Measurements from ENCODE around the gene TDRD9.
A peak's percentile ranks its signal among the peaks of the same experiment; 100 is the strongest.

Gene TDRD9

DNA sequence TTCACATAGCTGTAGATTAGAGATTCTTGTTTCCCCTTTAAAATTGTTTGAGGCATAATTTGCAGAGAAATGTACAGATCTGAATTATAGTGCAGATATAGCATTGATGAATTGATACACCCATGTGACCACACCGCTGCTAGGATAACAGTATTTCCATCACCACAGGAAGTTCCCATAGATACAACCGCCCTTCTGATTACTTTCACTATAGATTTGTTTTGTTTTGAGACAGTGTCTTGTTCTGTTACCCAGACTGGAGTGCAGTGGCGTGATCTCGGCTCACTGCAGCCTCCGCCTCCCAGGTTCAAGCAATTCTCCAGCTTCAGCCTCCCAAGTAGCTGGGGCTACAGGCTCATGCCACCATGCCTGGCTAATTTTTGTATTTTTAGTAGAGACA lies 148.5 kb downstream of the TDRD9 start:
- no peak for DNase-seq (ENCODE audit: low spot score)
- in situ Hi-C loops (cut with MboI; ENCODE audit: low pct_unique_long_range_greater_than_20kb, low sequenced_read_pairs, unreplicated experiment), result no loop called here
- TF ChIP-seq, protein P1, sequence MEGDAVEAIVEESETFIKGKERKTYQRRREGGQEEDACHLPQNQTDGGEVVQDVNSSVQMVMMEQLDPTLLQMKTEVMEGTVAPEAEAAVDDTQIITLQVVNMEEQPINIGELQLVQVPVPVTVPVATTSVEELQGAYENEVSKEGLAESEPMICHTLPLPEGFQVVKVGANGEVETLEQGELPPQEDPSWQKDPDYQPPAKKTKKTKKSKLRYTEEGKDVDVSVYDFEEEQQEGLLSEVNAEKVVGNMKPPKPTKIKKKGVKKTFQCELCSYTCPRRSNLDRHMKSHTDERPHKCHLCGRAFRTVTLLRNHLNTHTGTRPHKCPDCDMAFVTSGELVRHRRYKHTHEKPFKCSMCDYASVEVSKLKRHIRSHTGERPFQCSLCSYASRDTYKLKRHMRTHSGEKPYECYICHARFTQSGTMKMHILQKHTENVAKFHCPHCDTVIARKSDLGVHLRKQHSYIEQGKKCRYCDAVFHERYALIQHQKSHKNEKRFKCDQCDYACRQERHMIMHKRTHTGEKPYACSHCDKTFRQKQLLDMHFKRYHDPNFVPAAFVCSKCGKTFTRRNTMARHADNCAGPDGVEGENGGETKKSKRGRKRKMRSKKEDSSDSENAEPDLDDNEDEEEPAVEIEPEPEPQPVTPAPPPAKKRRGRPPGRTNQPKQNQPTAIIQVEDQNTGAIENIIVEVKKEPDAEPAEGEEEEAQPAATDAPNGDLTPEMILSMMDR (IDR thresholded peaks at IDR 0.05; ENCODE audit: extremely low read depth, insufficient read depth, missing control alignments), result no peak

DNA sequence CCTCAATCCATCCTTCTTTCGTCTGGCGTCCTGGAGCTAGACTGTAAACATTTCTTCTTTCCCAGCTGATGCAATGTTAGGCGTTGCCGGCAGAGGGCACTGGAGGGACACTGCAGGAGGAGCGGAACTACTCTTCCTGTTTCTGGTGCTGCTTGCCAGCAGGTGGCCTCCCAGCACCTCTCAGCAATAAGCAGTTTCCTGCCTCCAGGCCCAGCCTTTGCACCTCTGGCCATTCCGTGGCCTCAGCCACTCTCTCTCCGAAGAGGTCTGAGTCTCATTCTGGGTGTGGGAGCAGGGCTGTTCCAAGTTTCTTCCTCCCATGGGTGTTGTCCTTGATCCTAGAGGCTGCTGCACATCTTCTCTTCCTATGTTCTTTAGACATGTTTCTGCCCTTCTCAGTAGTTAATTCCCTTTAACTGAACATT lies 149.8 kb downstream of the TDRD9 start:
- peak; percentile 95 for DNase-seq (ENCODE audit: low spot score)
- TF ChIP-seq, protein P1 (IDR thresholded peaks at IDR 0.05; ENCODE audit: extremely low read depth, insufficient read depth, missing control alignments), result peak; percentile 100
- in situ Hi-C loops (cut with MboI; ENCODE audit: low pct_unique_long_range_greater_than_20kb, low sequenced_read_pairs, unreplicated experiment), result no loop called here

DNA sequence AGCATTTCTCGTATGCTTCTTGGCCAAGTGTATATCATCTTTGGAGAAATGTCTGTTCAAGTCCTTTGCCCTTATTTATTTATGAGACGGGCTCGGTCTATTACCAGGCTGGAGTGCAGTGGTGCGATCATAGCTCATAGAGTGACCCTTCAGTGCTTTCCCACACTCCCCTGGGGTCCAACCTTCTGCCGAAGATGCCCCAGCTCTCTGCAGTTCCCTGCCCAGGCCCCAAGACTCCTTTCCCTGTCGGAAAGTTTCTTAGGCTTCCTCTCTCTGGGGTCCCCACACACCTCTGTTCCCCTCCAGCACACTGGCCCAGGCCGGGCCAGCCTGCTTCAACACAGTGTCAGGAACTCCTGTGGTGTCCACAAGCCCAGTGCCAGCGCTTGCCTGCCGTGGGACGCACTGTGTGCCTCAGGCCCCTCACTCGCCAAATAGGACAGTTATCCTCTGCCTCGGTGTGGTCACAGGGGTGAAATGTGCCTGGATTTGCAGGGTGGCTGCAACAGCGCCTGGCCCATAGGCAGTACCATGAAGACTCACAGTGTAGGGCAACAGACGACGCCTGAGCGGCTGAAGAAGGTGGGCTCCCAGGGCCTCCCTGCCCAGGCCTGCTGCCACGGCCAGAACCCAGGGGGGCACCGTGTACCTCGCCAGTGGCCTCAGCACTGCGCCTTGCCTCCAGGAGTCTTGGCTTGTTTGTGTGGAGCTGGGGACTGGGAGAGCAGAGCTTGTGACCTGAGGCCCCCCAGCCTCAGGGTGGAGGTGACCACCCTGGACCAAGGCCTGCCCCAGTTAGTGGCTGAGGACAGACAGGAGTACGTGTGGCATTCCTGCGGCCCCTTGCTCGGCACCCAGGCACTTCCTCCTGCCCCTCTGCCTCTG lies 152.4 kb downstream of the TDRD9 start:
- DNase-seq (ENCODE audit: low spot score), result no peak
- in situ Hi-C loops (cut with MboI; ENCODE audit: low pct_unique_long_range_greater_than_20kb, low sequenced_read_pairs, unreplicated experiment), result no loop called here

DNA sequence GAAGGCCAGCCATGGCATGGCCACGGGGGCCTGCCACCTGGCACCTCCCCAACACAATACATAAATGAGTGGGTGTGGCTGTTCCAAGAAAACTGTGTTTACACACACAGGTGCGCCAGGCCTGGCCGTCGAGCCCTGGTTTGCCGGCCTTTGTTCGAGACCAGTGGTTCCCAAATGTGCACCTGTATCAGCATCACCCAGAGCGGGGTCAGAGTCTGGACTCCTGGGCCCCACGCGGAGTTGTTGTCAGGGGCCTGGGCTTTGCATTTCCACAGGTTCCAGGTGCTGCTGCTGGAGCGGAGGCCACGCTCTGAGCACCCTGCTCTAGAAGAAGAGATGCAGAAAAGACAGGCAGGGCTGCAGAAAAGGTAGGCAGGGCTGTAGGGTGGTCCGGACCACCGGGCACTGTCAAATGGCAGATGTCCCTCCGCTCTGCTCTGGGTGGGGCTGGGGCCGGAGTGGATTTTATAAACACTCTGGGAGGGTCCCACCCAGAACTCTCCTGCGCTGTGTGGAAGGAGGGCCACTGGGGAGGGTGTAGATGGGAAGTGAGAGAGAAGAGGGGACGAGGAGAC lies 153.1 kb downstream of the TDRD9 start:
- in situ Hi-C loops (cut with MboI; ENCODE audit: low pct_unique_long_range_greater_than_20kb, low sequenced_read_pairs, unreplicated experiment), result no loop called here
- DNase-seq (ENCODE audit: low spot score), result no peak
- TF ChIP-seq, protein P1 (IDR thresholded peaks at IDR 0.05; ENCODE audit: extremely low read depth, insufficient read depth, missing control alignments), result no peak

More for the DNA sequence above, 152.4 kb downstream of the TDRD9 start:
- TF ChIP-seq, protein P1 (IDR thresholded peaks at IDR 0.05; ENCODE audit: extremely low read depth, insufficient read depth, missing control alignments), result no peak

DNA sequence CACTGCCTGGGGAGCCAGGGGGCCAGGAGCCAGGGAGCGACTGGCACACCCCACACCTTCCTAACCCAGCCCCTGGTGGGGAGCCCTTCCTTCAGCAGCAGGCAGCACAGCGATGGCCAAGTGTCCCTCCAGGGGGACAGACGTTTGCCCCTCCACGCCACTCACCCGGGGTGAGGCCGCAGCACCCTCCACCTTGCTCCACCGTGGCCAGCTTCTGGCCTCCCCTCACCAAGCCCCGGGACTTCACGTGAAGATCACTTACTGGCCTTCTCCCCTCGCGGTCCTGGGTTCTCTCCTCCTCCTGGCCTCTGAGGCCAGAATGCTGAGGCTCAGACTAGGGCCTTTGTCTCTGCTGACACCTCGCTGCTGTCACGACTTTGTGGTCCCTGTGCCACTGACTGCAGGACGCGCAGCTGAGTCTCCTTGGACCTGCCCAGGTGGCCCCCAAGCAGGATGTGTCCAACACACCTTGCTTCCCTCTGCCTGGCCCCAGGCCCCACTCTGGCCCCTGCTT lies 153.8 kb downstream of the TDRD9 start:
- in situ Hi-C loops (cut with MboI; ENCODE audit: low pct_unique_long_range_greater_than_20kb, low sequenced_read_pairs, unreplicated experiment), result no loop called here
- TF ChIP-seq, protein P1 (IDR thresholded peaks at IDR 0.05; ENCODE audit: extremely low read depth, insufficient read depth, missing control alignments), result no peak
- peak; percentile 22 for DNase-seq (ENCODE audit: low spot score)

DNA sequence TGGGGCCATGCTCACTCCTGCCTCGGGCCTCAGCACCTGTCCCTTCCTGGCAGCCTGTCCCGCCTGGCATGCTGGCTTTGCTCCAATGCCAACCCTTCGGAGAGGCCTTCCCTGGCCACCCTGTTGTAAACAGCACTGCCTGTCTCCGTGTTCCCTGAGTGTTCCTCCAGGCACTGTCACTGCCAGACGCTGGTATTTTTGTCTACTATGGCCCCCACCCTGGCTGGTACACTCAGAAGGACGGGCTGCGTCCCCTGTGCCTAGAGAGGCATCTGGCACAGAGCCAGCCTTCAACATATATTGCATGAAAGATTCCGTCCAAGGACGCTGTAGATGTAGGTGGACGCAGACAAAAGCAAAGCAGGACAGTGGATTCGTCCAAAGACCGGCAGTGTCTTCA lies 154.6 kb downstream of the TDRD9 start:
- no peak for DNase-seq (ENCODE audit: low spot score)
- TF ChIP-seq, protein P1 (IDR thresholded peaks at IDR 0.05; ENCODE audit: extremely low read depth, insufficient read depth, missing control alignments), result no peak
- in situ Hi-C loops (cut with MboI; ENCODE audit: low pct_unique_long_range_greater_than_20kb, low sequenced_read_pairs, unreplicated experiment), result no loop called here
